Fibroblast of villous mesenchyme (primary cell): ENCODE measurements around the gene RAX2. TPM values are rescaled to one million over a fixed set of nuclear protein-coding genes. Genes with fewer than 3 reads are reported as not detected.

ENCODE experiments used
- DNase-seq: peaks from one replicate; pipeline ENCODE4 v3.0.0-alpha.2; 2010; ENCODE audit warnings: low read depth
- H3K4me3 ChIP-seq: 2 replicates; pipeline ENCODE4 v1.5.1; 2011; ENCODE audit warnings: low read depth, mild to moderate bottlenecking, low read length
- total RNA-seq: library from RNA; depleted of rRNA; stranded (reverse); fragments of >200 nt; gene quantifications from 2 replicates; pipeline ENCODE4 v1.2.3, GENCODE V29; 2012
- TF ChIP-seq, protein P1 (sequence below): IDR thresholded peaks from 2 replicates; pipeline ENCODE4 v1.5.1; 2012; ENCODE audit warnings: low read depth, mild to moderate bottlenecking, low read length; ENCODE audit not compliant: insufficient read depth

RAX2 gene
- total RNA-seq, 1 donor: not detected

DNA sequence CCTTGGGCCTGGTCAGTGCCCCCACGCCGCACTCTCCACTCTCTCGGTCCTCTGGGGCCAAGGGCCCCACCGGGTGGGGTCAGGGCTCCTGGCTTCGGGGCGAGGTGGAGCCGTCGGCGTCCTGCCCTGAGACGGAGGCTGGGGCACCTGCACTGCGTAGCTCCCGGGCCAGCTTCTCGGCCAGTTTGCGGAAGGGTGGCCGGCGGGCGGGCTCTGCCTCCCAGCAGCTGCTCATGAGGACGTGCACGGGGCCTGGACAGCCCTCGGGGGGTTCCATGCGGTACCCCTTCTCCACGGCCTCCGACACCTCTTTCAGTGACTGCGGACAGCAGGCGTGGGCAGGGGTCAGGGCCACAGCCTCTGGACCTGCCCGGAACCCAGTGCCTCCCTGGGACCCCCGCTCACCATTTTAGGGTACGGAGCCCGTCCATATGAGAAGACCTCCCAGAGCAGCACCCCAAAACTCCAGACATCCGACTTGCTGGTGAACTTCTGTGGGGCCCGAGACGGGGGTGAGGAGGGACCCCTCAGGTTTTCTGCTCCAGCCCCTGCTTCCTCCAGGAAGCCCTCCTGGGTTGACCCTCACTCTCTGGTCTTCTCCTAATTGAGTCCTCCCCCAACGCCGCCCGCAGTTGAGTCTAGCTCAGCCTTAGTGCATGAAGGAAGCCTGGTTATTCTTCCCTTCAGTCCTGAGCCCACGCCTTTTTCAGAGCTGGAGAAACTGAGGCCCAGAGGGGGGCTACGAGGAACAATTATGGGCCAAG, 6.3 kb upstream of the RAX2 start:
- no peak for DNase-seq
- TF ChIP-seq, protein P1, sequence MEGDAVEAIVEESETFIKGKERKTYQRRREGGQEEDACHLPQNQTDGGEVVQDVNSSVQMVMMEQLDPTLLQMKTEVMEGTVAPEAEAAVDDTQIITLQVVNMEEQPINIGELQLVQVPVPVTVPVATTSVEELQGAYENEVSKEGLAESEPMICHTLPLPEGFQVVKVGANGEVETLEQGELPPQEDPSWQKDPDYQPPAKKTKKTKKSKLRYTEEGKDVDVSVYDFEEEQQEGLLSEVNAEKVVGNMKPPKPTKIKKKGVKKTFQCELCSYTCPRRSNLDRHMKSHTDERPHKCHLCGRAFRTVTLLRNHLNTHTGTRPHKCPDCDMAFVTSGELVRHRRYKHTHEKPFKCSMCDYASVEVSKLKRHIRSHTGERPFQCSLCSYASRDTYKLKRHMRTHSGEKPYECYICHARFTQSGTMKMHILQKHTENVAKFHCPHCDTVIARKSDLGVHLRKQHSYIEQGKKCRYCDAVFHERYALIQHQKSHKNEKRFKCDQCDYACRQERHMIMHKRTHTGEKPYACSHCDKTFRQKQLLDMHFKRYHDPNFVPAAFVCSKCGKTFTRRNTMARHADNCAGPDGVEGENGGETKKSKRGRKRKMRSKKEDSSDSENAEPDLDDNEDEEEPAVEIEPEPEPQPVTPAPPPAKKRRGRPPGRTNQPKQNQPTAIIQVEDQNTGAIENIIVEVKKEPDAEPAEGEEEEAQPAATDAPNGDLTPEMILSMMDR: no peak

DNA sequence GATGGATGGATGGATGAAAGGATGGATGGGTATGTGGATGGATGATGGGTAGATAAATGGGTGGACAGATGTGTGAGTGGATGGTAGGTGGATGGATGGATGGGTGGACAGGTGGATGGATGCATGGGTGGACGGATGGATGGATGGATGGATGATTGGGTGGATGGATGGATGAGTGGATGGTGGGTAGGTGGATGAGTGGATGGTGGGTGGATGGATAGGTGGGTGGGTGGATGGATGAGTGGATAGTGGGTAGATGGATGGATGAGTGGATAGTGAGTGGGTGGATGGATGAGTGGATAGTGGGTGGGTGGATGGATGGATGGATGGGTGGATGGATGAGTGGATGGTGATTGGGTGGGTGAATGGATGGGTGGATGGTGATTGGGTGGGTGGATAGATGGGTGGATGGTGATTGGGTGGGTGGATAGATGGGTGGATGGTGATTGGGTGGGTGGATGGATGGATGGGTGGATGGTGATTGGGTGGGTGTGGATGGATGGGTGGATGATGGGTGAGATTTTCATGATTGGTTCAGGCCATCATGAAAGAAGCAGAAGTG, 4.5 kb upstream of the RAX2 start:
- TF ChIP-seq, protein P1: no peak
- no peak overlapping the region for H3K4me3 ChIP-seq
- DNase-seq: no peak

More for the DNA sequence above, 6.3 kb upstream of the RAX2 start:
- H3K4me3 ChIP-seq: no peak overlapping the region

DNA sequence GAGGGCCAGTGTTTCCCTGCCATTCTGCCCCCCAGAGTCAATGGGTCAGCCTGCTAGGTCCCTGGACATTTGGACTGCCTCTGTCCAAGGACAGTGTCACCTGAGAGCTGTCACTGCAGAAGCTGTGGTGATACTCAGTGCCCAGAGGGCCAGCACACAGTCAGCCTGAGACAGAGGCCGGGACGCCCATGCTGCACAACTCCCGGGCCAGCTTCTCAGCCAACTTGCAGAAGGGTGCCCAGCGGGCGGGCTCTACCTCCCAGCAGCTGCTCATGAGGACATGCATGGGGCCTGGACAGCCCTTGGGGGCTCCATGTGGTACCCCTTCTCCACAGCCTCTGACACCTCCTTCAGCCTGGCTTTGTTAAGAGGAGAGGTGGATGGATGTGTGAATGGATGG, 3.8 kb upstream of the RAX2 start:
- DNase-seq: no peak
- no peak overlapping the region for H3K4me3 ChIP-seq
- TF ChIP-seq, protein P1: no peak

DNA sequence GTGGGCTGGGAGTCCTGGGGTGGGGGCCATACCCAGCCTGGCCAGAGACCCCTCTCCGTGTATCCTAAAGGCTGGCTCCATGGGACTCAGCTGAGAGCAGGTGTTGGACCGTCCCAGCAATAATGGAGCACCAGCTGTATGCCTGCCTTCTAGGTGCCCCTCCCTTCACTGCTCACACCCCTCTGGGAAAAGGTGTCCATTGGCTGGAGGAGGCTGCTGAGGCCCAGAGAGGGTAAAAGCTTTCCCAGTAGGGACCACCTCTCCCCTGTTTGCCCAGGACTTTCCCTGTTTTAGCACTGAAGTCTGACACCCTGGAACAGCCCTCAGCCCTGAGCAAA, 3.3 kb upstream of the RAX2 start:
- no peak for DNase-seq
- no peak overlapping the region for H3K4me3 ChIP-seq
- TF ChIP-seq, protein P1: no peak

DNA sequence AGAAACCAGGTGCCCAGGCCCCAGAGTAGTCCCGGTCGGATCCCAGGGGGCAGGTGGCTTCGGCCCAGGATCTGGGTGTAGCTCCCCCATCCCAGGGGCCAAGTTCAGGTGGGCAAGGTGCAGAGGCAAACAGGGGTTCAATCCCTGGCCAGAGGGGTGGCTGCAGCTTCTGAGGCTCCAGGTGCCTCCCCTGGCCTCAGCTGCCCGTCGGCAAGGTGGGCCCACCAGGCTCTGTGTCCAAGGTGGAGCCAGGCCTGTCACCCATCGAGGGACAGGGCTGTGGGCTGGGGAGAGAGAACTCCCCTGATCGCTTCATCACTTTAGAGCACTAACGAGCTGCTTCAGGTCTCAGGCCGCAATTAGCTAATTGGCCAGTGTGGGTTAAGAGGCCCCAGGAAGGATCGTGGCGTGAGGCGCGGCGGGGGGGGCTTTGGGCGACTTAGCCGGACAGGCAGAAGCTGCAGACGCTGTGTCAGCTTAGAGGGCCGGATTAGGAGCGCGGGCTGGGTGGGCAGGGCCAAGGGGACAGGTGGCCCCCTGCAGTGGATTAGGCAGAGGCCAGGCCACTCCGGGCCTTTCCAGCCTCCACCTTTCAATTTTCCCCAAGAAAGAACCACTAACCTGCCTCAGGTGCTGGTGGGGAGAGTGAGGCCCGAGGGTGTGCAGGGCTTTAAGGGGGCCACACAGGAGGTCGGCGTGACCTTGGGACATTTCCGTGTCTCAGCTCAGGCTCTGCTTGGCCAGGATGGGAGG, 2.8 kb upstream of the RAX2 start:
- no peak for DNase-seq
- no peak overlapping the region for H3K4me3 ChIP-seq
- TF ChIP-seq, protein P1: no peak

DNA sequence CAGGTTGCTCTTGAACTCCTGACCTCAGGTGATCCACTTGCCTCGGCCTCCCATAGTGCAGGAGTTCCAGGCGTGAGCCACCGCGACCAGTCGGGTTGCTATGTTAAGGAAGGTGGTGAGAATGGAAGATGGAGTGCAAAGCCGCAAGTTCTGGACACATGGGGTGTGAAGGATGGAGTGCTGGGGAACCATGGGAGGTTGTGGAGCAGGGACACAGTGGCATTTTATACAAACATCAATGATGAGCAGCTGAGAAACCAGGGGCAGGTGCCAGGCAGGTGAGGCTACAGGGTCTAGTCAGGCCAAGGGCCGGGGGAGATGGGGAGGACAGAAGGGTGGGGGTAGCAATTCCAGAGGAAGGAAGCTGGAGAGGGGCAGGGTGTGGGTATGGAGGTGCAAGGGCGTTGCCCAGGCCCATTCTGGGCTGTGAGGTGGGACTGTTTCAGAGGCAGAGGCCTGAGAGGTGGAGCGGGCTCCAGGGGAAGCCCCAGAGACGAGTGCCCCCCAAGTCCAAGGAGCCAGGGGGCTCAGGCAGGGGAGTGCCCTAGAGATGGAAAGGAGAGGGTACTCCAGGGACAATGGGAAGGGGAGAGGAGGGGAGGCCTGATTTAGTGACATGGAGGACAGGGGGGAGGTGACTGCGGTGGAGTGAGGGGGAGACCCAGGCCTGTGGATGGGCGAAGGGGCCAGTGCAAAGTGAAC, 1.9 kb upstream of the RAX2 start:
- TF ChIP-seq, protein P1: no peak
- DNase-seq: no peak
- no peak overlapping the region for H3K4me3 ChIP-seq
